Activated CD4-positive, alpha-beta T cell treated with anti-CD3 and anti-CD28 coated beads for 24 hours (primary cell): ENCODE data around the gene GALM.
"Not testable (repeated sequence)": the region's sequence is repeated elsewhere in the genome, so short reads cannot be mapped to it uniquely, and the experiment has no call there.

Source experiments
- DNase-seq, 2 donors: peaks; one replicate each; pipeline ENCODE4 v3.0.0-alpha.2; 2020; ENCODE audit warnings: low read depth in 2 of 2

The GALM gene

DNA sequence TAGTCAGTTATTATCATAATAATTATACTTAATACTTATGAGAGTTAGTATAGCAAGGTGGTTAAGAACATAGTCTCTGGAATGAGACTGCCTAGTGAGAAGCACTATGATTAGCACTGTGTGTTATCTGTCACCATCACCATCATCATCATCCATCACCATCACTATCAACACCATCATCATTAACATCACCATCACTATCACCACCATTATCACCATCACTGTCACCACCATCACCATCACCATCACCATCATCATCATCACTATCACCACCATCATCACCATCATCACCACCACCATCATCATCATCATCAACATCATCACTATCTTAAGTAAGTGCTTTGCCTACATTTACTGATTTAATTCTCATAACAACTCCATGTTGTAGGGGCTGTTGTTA, 45.6 kb downstream of the GALM start:
- DNase-seq: no peak

DNA sequence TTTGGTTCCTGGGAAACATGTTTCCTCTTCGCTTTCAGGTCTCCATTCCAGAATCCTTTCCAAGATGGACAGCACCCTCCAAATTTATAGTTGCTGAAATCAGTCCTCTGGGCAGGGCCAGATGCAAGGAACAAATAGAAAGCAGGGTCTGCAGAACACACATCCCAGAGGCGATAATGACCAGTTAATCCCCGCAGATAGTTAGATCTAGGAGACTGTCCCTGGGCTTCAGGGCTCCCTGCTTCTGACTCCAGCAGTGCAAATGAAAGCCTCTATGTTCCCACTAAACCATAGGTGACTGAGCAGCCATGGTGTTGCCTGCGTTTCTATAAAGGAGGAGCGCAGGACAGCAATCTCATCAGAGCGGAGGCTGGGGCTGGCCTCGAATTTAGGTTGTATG, 46.5 kb downstream of the GALM start:
- DNase-seq: no peak

DNA sequence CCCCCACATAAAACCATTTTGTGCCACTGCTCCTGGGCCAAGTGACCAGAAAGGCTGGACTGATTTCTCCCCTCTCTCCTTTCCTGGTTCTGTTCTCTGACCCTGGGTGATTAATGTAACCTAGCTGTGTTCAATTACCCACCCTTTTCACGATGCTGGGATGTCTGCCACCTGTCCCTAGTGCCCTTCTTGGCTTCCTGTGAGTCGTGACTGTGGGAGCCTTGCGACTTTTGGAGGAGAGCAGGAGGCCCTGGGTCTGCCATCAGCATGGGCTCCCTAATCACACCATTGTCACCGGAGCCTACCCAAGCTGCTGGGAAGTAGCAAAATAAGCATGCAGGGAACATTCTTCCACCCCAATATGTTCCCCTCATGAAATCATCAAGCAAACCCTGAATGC, 47.0 kb downstream of the GALM start:
- DNase-seq: no peak

DNA sequence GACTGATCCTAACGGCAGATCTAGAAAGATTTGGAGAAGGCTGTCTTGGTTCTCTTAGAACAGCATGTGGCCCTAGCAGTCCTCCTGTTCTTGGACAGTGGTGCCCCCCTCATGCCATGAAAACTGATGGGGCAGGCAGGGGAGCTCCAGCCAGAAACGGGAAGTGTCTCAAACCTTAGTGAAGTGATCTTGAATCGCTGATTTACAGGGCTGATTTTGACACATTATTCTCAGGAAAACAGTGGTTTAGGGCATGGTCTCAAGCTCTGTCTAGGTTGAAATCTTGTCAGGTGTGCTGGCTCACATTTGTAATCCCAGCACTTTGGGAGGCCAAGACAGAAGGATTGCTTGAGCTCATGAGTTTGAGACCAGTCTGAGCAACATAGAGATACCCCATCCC, 47.4 kb downstream of the GALM start:
- no peak for DNase-seq

DNA sequence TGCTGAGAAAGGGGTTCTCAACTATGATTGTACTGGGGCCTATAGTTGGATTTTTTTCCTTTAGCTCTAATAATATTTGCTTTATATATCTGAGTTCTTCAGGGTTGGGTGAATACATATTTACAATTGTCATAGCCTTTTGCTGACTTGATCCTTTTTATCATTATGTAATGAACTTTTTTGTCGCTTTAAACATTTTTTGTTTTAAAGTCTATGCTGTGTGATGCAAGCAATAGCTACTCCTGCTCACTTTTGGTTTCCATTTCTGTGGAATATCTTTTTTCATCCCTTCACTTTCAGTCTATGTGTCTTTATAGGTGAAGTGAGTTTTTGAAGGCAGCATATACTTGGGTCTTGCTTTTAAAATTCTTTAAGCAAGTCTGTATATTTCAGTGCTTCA, 49.0 kb downstream of the GALM start:
- not testable (repeated sequence) for DNase-seq

DNA sequence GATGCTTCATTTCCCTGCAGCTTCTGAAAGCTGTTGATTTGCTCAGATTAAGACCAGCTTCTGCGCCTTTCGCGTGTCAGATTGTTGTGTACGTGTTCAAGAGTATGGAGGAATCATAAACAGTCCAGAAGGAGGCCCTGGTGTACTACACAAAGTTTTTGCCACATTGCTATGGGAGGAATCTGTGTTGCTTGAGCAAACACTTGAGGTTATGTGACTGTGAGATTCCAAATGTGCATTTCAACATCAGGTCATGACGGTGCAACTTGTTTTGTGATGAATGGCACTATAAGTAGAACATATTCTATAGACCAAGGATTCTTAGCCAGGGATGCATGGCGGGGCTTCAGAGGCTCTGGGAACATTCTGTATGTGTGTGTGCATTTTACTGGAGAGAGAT, 50.3 kb downstream of the GALM start:
- no peak for DNase-seq

DNA sequence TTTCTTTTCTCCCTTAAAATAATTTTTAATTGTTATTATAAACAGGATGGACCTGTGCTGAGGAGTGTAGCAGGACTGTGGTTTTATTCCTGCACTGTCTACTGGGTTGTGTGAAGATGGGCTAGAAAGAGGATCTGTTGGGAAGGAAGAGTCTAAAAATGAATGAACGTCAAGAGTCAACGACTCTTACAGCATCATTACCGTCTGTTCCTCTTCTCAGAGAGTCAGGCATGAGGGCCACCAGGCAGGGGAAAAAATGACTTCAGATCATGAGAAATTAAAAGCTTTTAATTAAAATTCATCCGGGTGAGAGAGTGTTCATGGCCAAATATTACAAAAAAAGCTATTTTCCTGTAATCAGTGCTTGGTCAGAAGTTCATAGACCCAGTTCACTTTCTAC, 52.7 kb downstream of the GALM start:
- no peak for DNase-seq

DNA sequence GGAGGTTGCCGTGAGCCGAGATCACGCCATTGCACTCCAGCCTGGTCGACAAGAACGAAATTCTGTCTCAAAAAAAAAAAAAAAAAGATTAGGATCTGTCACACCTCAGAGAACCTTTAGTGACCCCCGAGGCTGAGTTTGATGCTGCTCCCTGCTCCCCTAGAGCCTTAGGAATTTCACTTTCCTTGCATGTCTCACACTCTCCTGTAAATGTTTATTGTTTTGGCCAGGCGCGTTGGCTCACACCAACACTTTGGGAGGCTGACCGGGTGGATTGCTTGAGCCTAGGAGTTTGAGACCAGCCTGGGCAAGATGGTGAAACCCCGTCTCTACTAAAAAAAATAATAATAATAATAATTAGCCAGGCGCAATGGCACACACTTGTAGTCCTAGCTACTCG, 53.8 kb downstream of the GALM start:
- no peak for DNase-seq

DNA sequence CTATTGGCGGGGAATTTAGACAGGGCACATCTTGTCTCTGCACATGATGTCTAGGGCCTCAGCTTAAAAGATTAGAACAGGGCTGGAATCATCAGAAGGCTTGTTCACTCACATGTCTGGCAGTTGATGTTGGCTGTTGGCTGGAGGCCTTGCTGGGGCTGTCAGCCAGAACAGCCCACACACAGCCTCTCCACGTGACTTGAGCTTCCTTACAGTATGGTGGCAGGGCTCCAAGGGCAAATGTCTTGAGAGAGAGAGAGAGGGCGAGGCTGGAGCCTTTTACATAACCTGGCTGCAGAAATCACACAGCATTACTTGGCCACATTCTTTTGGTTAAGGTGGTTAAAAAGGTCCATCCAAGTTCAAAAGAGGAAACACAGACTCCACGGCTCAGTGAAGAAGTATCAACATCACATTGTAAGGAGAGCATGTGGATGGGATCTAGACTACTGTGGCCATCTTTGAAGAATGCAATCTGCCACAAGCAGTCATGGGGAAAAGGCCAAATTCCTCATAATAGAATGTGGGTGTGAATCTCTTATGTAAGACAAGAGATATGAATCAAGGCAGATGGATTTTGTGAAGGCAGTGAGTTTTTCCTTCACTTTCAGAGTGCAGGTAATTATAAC, 54.8 kb downstream of the GALM start:
- DNase-seq: no peak

DNA sequence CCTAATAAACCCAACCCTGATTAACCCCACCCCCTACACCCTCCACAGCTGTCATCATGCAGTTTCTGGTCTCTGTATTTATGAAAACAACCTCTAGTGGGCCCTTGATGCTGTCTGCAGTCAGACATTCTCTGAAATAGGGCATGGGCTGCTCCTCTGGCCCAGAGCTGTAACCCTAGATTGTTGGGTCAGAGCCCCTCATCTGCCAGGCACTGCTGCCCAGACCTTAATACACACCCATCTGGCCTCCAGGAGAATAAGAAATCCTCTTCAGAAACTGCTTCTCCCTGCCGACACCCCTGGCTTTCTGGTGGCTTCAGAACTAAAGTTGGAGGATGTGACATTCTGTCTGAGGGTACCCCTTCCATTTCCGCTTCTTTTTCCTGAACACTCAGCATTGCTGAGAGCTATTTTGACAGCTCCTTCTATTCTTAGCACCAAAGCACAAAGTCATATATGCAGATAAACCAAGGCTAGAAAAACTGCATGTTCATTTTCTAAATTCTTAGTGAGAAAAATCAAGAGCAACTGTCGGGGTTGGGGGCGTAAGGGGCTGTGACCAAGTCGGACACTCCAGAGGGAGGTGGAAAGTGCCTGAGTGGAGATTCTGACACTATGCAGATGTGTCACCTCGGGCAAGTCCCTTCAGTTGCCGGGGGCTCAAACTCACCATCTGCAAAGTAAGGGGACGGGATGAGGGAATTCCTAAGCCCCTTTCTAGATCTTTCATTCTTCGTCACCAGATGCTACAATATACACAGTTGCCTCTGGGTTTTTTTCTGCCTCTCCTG, 56.6 kb downstream of the GALM start:
- peak; percentile 49 to 58 for DNase-seq

DNA sequence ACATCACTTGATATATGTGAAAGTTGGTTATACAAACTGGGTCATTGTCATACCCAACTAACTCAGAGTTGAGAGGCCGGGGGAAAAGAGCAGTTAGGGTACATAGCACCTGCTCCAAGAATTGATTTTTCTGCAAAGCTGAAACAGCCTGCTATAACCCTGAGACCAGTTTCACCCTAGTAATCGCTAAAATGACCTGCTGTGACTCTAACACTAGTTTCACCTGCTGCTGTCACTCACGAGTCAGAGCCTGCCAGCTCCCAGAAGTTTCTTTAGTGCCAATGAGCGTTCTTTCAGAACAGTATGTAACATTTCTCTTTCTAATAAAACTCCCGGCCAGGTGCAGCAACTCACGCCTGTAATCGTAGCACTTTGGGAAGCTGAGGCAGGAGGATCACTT, 57.3 kb downstream of the GALM start:
- no peak for DNase-seq

DNA sequence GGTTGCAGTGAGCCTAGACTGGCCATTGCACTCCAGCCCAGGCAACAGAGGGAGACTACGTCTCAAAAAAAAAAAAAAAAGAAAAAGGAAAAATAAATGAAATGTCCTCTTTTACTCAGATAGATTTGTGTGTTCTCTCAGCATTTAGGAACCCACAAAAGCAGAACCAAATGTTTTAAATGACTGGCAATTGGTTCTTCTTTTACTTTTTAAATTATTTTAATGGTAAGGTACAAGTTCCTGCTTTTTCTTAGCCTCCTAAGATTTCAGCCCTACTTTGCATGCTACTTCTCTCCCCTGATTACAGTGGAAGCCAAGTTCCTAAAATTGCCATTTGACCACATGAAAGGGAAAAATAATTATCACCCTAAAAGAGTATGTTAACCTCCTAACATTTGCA, 61.7 kb downstream of the GALM start:
- no peak for DNase-seq

DNA sequence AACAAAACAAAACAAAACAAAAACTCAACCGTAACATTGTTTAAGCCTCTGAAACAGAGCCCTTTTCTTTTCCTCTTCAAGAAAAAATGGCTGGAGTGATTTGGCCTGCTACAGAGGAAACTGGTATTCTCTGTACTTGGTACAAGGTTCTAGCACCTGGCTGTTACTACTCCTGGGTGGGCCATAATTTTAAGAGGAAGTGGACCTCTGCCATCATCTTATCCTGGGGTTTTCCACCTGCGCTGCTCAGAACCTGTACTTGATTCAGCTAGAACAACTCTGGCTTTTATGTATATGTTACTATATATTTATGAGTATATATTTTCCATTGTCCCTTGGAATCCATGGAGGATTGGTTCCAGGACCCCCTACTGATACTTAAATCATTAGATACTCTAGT, 62.8 kb downstream of the GALM start:
- no peak for DNase-seq

DNA sequence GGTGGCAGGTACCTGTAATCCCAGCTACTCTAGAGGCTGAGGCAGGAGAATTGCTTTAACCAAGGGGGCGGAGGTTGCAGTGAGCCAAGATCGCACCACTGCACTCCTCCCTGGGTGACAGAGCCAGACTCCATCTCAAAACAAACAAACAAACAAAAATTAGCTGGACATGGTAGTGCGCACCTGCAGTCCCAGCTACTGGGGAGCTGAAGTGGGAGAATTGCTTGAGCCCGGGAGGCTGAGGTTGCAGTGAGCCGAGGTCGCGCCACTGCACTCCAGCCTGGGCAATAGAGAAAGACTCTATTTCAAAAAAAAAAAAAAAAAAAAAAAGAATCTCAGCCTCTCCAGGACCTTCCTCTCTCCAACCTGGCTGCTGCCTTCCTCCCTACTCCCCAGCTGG, 65.2 kb downstream of the GALM start:
- DNase-seq: no peak

DNA sequence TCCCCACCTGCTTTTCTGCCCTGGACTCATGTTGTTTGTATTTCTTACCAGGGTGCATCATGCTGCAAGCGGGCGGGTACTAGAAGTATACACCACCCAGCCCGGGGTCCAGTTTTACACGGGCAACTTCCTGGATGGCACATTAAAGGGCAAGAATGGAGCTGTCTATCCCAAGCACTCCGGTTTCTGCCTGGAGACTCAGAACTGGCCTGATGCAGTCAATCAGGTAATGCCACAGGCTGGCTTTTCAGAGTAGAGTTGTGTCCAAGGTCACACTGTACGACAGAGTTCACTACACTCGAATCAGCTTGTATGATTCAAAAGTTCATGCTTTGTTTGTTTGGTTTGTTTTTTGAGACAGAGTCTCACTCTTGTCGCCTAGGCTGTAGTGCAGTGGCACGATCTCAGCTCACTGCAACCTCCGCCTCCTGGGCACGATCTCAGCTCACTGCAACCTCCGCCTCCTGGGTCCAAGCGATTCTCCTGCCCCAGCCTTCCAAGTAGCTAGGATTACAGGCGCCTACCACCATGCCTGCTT, 65.8 kb downstream of the GALM start:
- DNase-seq: no peak

DNA sequence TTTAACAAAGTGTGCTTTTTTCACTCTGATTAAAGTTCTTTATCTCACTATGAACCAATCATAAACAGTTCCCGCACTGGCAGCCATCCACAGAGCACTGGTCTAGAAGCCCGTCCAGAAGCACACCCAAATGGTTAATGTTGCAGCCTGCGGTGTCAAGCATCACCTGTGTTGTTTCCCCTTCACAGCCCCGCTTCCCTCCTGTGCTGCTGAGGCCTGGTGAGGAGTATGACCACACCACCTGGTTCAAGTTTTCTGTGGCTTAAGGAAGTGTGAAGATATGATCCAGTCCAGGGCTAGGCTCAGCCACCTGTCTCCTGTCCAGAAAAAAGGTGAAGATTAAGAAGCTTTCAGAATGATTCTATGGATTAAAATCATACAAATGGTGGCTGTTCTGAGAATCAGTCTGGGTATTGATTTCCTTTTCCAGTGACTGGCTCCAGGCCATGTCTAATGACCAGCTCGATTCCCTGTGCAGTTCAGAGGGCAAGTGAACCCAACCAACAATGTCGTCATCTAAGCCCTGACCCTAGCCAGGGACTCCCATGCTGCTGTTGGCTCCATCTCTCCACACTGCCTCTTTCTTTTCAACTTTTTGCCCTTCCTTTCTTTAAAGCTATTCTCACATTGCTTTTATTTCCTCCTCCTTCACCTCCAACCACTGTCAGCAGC, 67.5 kb downstream of the GALM start:
- no peak for DNase-seq

DNA sequence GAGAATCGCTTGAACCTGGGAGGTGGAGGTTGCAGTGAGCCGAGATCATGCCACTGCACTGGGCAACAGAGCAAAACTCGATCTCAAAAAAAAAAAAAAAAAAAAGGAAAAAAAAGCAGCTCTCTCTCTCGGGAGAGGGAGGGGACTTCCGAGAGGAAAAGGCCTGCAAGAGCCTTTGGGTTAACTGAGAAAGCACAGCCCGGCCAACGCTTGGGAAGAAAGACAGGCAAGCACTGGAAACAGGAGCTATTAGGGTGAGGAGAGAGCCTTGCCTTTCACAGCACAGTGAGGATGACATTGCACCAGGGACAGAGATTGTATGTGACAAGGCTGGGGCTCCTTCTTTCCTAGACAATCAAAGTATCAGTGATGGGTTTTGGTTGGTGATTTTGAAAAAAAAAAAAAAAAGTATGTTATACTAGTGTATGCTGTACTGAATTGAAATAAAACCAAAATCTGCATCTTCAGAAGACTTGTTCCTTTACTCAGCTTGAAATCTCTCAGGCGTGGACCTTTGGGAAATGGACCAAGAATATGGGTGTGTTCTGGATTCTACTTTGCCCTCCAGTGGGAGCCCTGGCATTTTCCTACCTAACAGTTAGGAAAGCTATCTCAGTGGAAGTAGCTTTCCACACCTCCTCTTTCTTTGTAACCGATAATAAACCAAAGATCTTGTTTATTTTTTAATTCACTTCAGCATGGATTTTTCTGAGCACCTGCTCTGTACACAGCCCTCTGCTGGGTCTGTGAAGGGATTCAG, 68.6 kb downstream of the GALM start:
- DNase-seq: no peak

DNA sequence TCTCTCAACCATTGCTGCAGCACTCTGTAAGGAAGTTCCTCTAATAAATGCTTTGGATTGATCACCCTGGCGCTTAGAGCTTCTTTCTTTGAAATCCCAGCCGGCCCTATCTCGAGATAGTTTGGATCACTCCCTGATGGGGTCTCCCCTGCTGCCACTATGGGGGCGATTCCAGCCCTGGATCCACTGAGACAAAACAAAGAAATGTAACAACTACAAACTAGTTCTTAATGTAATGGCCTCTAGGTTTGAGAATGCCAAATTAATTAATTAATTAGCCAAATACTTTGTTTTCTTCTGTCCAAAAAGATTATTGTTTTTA, 70.0 kb downstream of the GALM start:
- DNase-seq: no peak

DNA sequence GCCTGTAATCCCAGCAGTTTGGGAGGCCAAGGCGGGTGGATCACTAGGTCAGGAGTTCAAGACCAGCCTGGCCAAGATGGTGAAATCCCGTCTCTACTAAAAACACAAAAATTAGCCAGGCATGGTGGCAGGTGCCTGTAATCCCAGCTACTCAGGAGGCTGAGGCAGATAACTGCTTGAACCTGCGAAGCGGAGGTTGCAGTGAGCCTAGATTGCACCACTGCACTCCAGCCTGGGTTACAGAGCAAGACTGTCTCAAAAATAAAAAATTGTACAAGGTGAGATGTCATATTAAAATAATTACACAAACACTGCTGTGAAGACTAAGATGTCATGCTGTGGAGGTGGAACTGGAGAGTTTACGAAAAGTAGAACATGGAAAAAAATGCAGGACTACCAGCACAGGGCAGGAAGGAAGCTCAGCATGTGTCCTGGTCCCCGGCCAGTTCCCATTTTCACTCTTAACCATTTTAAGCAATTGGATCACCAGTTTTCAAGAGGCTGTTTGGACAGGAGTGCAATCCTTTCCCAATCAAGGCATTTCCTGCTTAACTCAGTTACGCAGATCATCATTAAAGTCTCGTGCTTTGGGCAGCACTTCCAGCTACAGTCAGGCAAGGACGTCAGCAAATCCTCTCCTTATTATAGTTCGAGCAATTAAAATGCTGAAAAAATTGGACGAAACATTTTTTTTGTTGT, 71.2 kb downstream of the GALM start:
- not testable (repeated sequence) for DNase-seq

DNA sequence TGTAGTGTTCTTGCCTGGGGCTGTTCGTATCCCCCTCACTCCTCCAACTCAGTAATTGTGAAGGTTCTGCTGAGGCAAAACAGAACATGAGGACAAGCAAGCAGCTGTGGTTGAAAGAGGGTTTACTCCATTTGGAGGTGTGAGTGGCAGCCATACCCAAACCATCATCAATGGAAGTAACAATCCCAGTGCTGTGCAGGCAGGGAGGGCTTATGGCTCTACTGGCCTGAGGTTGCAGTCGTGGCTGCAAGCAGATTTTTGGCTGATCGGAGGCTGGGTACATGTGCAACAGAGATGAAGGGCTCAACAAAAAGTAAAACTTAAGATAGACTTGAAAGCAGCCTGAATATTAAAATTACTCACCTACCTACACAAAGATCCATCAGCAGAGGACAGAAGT, 72.0 kb downstream of the GALM start:
- no peak for DNase-seq

DNA sequence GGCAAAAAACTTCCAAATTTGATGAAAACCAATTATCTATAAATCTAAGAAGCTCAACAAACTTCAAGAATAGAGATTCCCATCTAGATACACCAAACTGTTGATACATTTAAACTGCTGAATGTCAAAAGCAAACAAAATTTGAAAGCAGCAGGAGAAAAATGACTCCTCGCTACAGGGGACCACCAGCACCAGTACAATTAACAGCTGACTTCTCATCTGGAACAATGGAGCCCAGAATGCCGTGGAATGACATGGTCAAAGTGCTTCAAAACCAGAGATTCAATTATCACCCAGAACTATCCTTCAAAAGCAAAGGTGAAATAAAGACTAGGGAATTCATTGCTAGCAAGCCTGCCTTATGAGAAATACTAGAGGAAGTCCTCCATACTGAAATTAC, 73.6 kb downstream of the GALM start:
- no peak for DNase-seq
